A673 (cell line): ENCODE data around the gene GAK. TPM values are rescaled to one million over a fixed set of nuclear protein-coding genes. Genes with fewer than 3 reads are reported as not detected.
"Not testable (repeated sequence)": the region's sequence is repeated elsewhere in the genome, so short reads cannot be mapped to it uniquely, and the experiment has no call there.

Source experiments
- BruUV-seq: library from RNA; stranded (reverse); fragments of 400-500 nt; replicated peaks from 2 replicates; lab custom pipeline; 2021; lab: Mats Ljungman, UMichigan
- CTCF ChIA-PET: fragments of 300-600 bp; sonication (Branson Sonifier 250); formaldehyde crosslinking; loops from one replicate; lab custom pipeline; 2022; ENCODE audit warnings: antibody characterized with exemption; lab: Charles Lee
- POLR2A ChIA-PET: fragments of 300-600 bp; sonication (Branson Sonifier 250); formaldehyde crosslinking; loops from one replicate; lab custom pipeline; 2022; ENCODE audit warnings: antibody characterized with exemption; ENCODE audit not compliant: low non-redundant PET; lab: Charles Lee
- DNase-seq: peaks from one replicate; pipeline ENCODE4 v3.0.0-alpha.2; 2015; ENCODE audit warnings: low spot score
- H3K27ac ChIP-seq: fragments of 200-600 bp; sonication (generic); 2 replicates; pipeline ENCODE4 v1.5.1; 2016; ENCODE audit warnings: mixed run types, low read depth, mild to moderate bottlenecking, mixed read lengths, antibody characterized with exemption, low read length; ENCODE audit not compliant: poor library complexity, severe bottlenecking
- H3K27me3 ChIP-seq: fragments of 200-600 bp; sonication (generic); replicated peaks from 2 replicates; pipeline ENCODE4 v1.6.1; 2017; ENCODE audit warnings: mixed run types, low read depth, mild to moderate bottlenecking, mixed read lengths, antibody characterized with exemption, low read length; ENCODE audit not compliant: insufficient read depth, poor library complexity
- H3K36me3 ChIP-seq: fragments of 200-600 bp; sonication (generic); 2 replicates; pipeline ENCODE4 v1.6.1; 2016; ENCODE audit warnings: mixed run types, mild to moderate bottlenecking, mixed read lengths, antibody characterized with exemption, low read length; ENCODE audit not compliant: insufficient read depth, poor library complexity, severe bottlenecking
- H3K4me1 ChIP-seq: fragments of 200-600 bp; sonication (generic); 2 replicates; pipeline ENCODE4 v1.6.1; 2017; ENCODE audit warnings: mixed run types, mild to moderate bottlenecking, mixed read lengths, antibody characterized with exemption, low read length; ENCODE audit not compliant: insufficient read depth, poor library complexity, severe bottlenecking
- H3K4me3 ChIP-seq: fragments of 200-600 bp; sonication (generic); 2 replicates; pipeline ENCODE4 v1.5.1; 2016; ENCODE audit warnings: low read depth, mixed run types, mild to moderate bottlenecking, mixed read lengths, low read length; ENCODE audit not compliant: poor library complexity, severe bottlenecking
- H3K9me3 ChIP-seq: fragments of 200-600 bp; sonication (generic); 2 replicates; pipeline ENCODE4 v1.6.1; 2016; ENCODE audit warnings: mixed run types, low read depth, mild to moderate bottlenecking, mixed read lengths, antibody characterized with exemption, low read length; ENCODE audit not compliant: poor library complexity, severe bottlenecking
- EZH2 ChIP-seq: fragments of 200-600 bp; sonication (generic); IDR thresholded peaks from 2 replicates; pipeline ENCODE4 v1.6.1; 2017; ENCODE audit warnings: borderline replicate concordance, low read depth, mild to moderate bottlenecking, mixed read lengths, antibody characterized with exemption, low read length; ENCODE audit not compliant: poor library complexity, severe bottlenecking
- intact Hi-C: fragments of 100-400 bp; cut with micrococcal nuclease; formaldehyde crosslinking; loops from one replicate; pipeline ENCODE4 v1.10.0; 2022; ENCODE audit not compliant: unreplicated experiment
- total RNA-seq: library from RNA; stranded (reverse); gene quantifications from 2 replicates; pipeline ENCODE4 v1.2.3, GENCODE V29; 2021
- TF ChIP-seq, protein P1 (sequence below): fragments of 300-800, 200-600 bp; sonication (generic); conservative IDR thresholded peaks from 2 replicates; pipeline ENCODE4 v1.5.1; 2017; ENCODE audit warnings: low read depth, mild to moderate bottlenecking, antibody characterized with exemption, low read length, moderate library complexity, mixed read lengths

Gene GAK
- total RNA-seq, 1 experiment from 2014 or later, result 96.2 TPM

GRCh38 chr4:921830-922331, 10.2 kb downstream of the GAK start:
- Histone ChIP-seq H3K9me3 (no peaks in the 10 kb centered on the region), H3K36me3 (no peaks in the 10 kb centered on the region), H3K4me1 (peaks cover 6% of the 10 kb centered on the region), H3K27ac (no peak overlapping the region), H3K4me3 (no peak overlapping the region), H3K27me3 (no peaks in the 10 kb centered on the region)
- intact Hi-C loops, result no loop called here
- no TSS peak for BruUV-seq
- POLR2A ChIA-PET, result no interaction called here
- TF ChIP-seq, protein P1, sequence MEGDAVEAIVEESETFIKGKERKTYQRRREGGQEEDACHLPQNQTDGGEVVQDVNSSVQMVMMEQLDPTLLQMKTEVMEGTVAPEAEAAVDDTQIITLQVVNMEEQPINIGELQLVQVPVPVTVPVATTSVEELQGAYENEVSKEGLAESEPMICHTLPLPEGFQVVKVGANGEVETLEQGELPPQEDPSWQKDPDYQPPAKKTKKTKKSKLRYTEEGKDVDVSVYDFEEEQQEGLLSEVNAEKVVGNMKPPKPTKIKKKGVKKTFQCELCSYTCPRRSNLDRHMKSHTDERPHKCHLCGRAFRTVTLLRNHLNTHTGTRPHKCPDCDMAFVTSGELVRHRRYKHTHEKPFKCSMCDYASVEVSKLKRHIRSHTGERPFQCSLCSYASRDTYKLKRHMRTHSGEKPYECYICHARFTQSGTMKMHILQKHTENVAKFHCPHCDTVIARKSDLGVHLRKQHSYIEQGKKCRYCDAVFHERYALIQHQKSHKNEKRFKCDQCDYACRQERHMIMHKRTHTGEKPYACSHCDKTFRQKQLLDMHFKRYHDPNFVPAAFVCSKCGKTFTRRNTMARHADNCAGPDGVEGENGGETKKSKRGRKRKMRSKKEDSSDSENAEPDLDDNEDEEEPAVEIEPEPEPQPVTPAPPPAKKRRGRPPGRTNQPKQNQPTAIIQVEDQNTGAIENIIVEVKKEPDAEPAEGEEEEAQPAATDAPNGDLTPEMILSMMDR, result no peak
- no peak for TF ChIP-seq EZH2
- DNase-seq, result no peak
- CTCF ChIA-PET, result no interaction called here

DNA sequence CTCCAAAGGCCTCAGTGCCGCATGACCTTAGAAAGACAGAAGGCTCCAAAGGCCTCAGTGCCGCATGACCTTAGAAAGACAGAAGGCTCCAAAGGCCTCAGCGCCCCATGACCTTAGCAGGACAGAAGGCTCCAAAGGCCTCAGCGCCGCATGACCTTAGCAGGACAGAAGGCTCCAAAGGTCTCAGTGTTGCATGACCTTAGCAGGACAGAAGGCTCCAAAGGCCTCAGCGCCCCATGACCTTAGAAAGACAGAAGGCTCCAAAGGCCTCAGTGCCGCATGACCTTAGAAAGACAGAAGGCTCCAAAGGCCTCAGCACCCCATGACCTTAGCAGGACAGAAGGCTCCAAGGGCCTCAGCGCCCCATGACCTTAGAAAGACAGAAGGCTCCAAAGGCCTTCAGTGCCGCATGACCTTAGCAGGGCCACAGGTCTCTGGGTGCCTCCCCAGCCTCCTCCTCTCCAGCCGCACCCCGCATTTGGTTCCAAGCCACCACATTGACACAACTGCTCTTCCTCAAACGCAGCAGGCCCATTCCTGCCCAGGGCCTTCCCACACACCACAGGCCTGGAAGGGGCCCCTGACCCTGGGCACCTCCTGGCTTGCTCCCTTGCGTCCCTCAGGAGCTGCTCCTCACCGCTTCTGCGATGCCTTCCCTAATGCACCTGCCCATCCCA, 13.0 kb downstream of the GAK start:
- H3K4me1 ChIP-seq, H3K27ac ChIP-seq, BruUV-seq, H3K4me3 ChIP-seq, H3K9me3 ChIP-seq, CTCF ChIA-PET, H3K27me3 ChIP-seq, POLR2A ChIA-PET, DNase-seq, H3K36me3 ChIP-seq, intact Hi-C loops: not testable (repeated sequence)

- H3K9me3 ChIP-seq, BruUV-seq, H3K36me3 ChIP-seq, POLR2A ChIA-PET, H3K4me1 ChIP-seq, H3K4me3 ChIP-seq, H3K27ac ChIP-seq, intact Hi-C loops, H3K27me3 ChIP-seq, DNase-seq, CTCF ChIA-PET: not testable (repeated sequence)
These were observed 13.5 kb downstream of the GAK start for GRCh38 chr4:918591-918990.

DNA sequence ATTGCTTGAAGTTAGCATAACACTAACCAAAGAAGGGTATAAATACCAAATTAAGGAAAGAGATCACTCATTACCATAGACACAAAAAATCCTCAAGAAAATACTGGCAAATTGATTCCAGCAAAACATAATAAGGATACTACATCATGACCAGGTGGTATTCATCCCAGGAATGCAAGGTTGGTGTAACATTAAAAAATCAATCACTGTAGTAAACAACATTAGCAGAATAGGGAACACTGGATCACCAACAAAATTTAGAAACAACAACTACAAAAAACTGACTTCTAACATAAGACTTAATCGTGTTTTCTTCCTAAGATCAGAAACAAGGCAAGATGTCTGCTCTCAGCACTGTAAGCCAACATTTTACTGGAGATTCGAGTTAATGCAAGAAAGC, 14.1 kb downstream of the GAK start:
- Histone ChIP-seq H3K27me3 (no peaks in the 10 kb centered on the region), H3K9me3 (no peaks in the 10 kb centered on the region), H3K4me1 (no peaks in the 10 kb centered on the region), H3K27ac (no peak overlapping the region), H3K4me3 (no peak overlapping the region), H3K36me3 (no peaks in the 10 kb centered on the region)
- intact Hi-C loops, result no loop called here
- BruUV-seq, result no TSS peak
- TF ChIP-seq, protein P1, result no peak
- TF ChIP-seq EZH2, result no peak
- ChIA-PET POLR2A (no interaction called here), CTCF (no interaction called here)
- DNase-seq, result no peak
